Measurements from ENCODE around the gene TH. TPM values are rescaled to one million over a fixed set of nuclear protein-coding genes. Genes with fewer than 3 reads are reported as not detected.

The TH gene
- total RNA-seq, 1 experiment from 2014 or later = not detected

GRCh38 chr11:2177076-2177475 is 5.5 kb upstream of the TH start:
- in situ Hi-C loops (cut with HindIII; ENCODE audit: low pct_unique_long_range_greater_than_20kb, low sequenced_read_pairs) = no loop called here
- BruUV-seq (replicated peaks) = no TSS peak

GRCh38 chr11:2176389-2176900 is 4.8 kb upstream of the TH start:
- no TSS peak for BruUV-seq (replicated peaks)
- ChIA-PET POLR2A (no interaction called here), CTCF (no interaction called here)
- ATAC-seq (no peak), DNase-seq (ENCODE audit: low read depth, low spot score) (no peak)
- H3K9me3 ChIP-seq (ENCODE audit: control insufficient read depth, insufficient read depth, low read depth, low read length) = no peaks in the 10 kb centered on the region
- no peak overlapping the region for H3K27ac ChIP-seq (ENCODE audit: low read length)
- no peaks in the 10 kb centered on the region for H3K27me3 ChIP-seq (ENCODE audit: control insufficient read depth, insufficient read depth, low read length)
- TF ChIP-seq REST (IDR thresholded peaks at IDR 0.05; ENCODE audit: insufficient read depth in 1 of 2, low read depth in 2 of 2, low read length in 1 of 2) (no peak), CTCF (IDR thresholded peaks at IDR 0.05) (no peak), SIN3A (IDR thresholded peaks at IDR 0.05; ENCODE audit: borderline replicate concordance, insufficient read depth, low read depth, low read length) (no peak), POLR2AphosphoS5 (IDR thresholded peaks at IDR 0.05; ENCODE audit: low read depth, low read length) (no peak), TCF7L2 (IDR thresholded peaks at IDR 0.05; ENCODE audit: low read depth, low read length) (no peak)
- no peaks in the 10 kb centered on the region for H3K36me3 ChIP-seq (ENCODE audit: control insufficient read depth, insufficient read depth, low read length)
- no peak overlapping the region for H3K4me3 ChIP-seq (ENCODE audit: low read depth in 2 of 2, low read length in 2 of 2)
- in situ Hi-C loops (cut with HindIII; ENCODE audit: low pct_unique_long_range_greater_than_20kb, low sequenced_read_pairs) (no loop called here), intact Hi-C loops (cut with micrococcal nuclease; ENCODE audit: unreplicated experiment) (no loop called here)
- H3K4me1 ChIP-seq (ENCODE audit: control insufficient read depth, insufficient read depth, low read length) = peaks cover 3% of the 10 kb centered on the region; the same call in 1 of the 2 replicates

More at GRCh38 chr11:2177076-2177475, 5.5 kb upstream of the TH start:
- Histone ChIP-seq H3K27me3 (ENCODE audit: control insufficient read depth, insufficient read depth, low read length) (no peaks in the 10 kb centered on the region), H3K27ac (ENCODE audit: low read length) (no peak overlapping the region), H3K9me3 (ENCODE audit: control insufficient read depth, insufficient read depth, low read depth, low read length) (no peaks in the 10 kb centered on the region), H3K4me1 (ENCODE audit: control insufficient read depth, insufficient read depth, low read length) (peaks cover 3% of the 10 kb centered on the region; the same call in 1 of the 2 replicates), H3K4me3 (ENCODE audit: low read depth in 2 of 2, low read length in 2 of 2) (no peak overlapping the region), H3K36me3 (ENCODE audit: control insufficient read depth, insufficient read depth, low read length) (no peaks in the 10 kb centered on the region)
- no peak for DNase-seq (ENCODE audit: low read depth, low spot score)
- ChIA-PET POLR2A (no interaction called here), CTCF (no interaction called here)
- intact Hi-C loops (cut with micrococcal nuclease; ENCODE audit: unreplicated experiment) = no loop called here
- no peak for ATAC-seq
- no peak for TF ChIP-seq REST (IDR thresholded peaks at IDR 0.05; ENCODE audit: insufficient read depth in 1 of 2, low read depth in 2 of 2, low read length in 1 of 2)
- no peak for TF ChIP-seq SIN3A (IDR thresholded peaks at IDR 0.05; ENCODE audit: borderline replicate concordance, insufficient read depth, low read depth, low read length)
- no peak for TF ChIP-seq CTCF (IDR thresholded peaks at IDR 0.05)
- TF ChIP-seq POLR2AphosphoS5 (IDR thresholded peaks at IDR 0.05; ENCODE audit: low read depth, low read length) = no peak
- TF ChIP-seq TCF7L2 (IDR thresholded peaks at IDR 0.05; ENCODE audit: low read depth, low read length) = no peak

All from Panc1 (cell line).